Gastrocnemius medialis (tissue), 4 donors: ENCODE data around the gene SRGAP1. TPM values are rescaled to one million over a fixed set of nuclear protein-coding genes. Genes with fewer than 3 reads are reported as not detected.
"Not testable (repeated sequence)": the region's sequence is repeated elsewhere in the genome, so short reads cannot be mapped to it uniquely, and the experiment has no call there.

Experiments
- ATAC-seq, 2 donors: fragments of 150-250 bp; one replicate each; pipeline ENCODE4 v1.9.1; 2016
- DNase-seq, 2 donors: peaks; one replicate each; pipeline ENCODE4 v3.0.0-alpha.2; 2019
- H3K27ac ChIP-seq, 4 donors: fragments of 200-600 bp; sonication (generic); 1 replicate in 1 of 4; 2 replicates in 3 of 4; pipeline ENCODE4 v1.5.1; 2016 to 2018; ENCODE audit warnings: mild to moderate bottlenecking in 2 of 4, moderate library complexity in 1 of 4
- H3K27me3 ChIP-seq, 3 donors: fragments of 200-600 bp; sonication (generic) in 2 of 3; 1 replicate in 1 of 3; 2 replicates in 2 of 3; pipeline versions ENCODE4 v1.5.1 to v1.6.0; 2016 to 2019; ENCODE audit warnings: mild to moderate bottlenecking in 1 of 3, moderate library complexity in 1 of 3
- H3K36me3 ChIP-seq, 2 donors: fragments of 200-600 bp; sonication (generic) in 1 of 2; one replicate each; pipeline ENCODE4 v1.5.1; 2017 to 2018
- H3K4me1 ChIP-seq, 2 donors: fragments of 200-600 bp; sonication (generic) in 1 of 2; one replicate each; pipeline ENCODE4 v1.5.1; 2016 to 2017; ENCODE audit warnings: mild to moderate bottlenecking in 2 of 2
- H3K4me3 ChIP-seq, 4 donors: fragments of 200-600 bp; sonication (generic) in 3 of 4; 1 replicate in 1 of 4; 2 replicates in 3 of 4; pipeline ENCODE4 v1.5.1; 2016 to 2019; ENCODE audit warnings: mild to moderate bottlenecking in 2 of 4
- H3K9me3 ChIP-seq, 3 donors: fragments of 200-600 bp; sonication (generic) in 2 of 3; 1 replicate in 1 of 3; 2 replicates in 2 of 3; pipeline ENCODE4 v1.5.1; 2016 to 2019
- POLR2A ChIP-seq, 2 donors: fragments of 450-650 bp; IDR thresholded peaks; one replicate each; pipeline ENCODE4 v1.6.1; 2017; ENCODE audit warnings: antibody characterized with exemption in 2 of 2, mild to moderate bottlenecking in 2 of 2, moderate library complexity in 2 of 2
- in situ Hi-C, 4 donors: fragments of 200-750 bp; cut with MboI; loops; one replicate each; pipeline versions ENCODE4 v1.15.0 to v1.8.0; 2017; ENCODE audit warnings: low sequenced_read_pairs in 4 of 4
- intact Hi-C: fragments of 100-400 bp; cut with DNase I; formaldehyde crosslinking; loops from one replicate; pipeline ENCODE4 v1.15.1; 2023; ENCODE audit warnings: low total_unique reads
- total RNA-seq, 4 donors: library from RNA; depleted of rRNA; stranded (reverse); fragments of >200 nt; gene quantifications; one replicate each; pipeline versions ENCODE4 v1.1.0 to v1.2.3, GENCODE V29; 2016
- TF ChIP-seq, protein P1 (sequence below), 5 experiments: fragments of 450-650 bp in 3 of 5; fragments of 200-600 bp in 2 of 5; sonication (generic) in 2 of 5; IDR thresholded peaks in 4 of 5; conservative IDR thresholded peaks in 1 of 5; 1 replicate in 4 of 5; 2 replicates in 1 of 5; pipeline ENCODE4 v1.5.1; 2016 to 2019; ENCODE audit warnings: antibody characterized with exemption in 5 of 5, mild to moderate bottlenecking in 3 of 5, moderate library complexity in 3 of 5

Gene SRGAP1
- total RNA-seq, 4 donors from 2014 or later = 0.36 to 0.85 (median 0.66) TPM

DNA sequence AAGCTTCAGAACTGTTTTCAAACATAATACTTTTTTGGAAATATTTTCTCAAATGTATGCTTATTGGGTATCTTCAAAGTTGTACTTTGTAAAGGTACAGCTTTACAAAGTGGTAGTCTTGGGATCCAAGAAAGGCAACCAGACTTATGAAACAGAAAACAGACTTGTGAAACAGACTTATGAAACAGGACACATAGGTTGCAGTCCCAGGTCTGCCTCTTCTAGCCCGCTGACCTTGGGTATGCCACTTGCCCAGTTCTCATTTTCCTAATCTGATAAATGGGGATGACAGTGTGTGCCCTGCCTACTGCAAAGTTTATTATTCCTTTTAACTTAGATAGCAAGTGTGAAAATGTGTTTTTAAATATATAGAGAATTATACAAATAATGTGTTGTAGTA, 263.3 kb downstream of the SRGAP1 start:
- Histone ChIP-seq H3K9me3 (no peaks in the 10 kb centered on the region), H3K27me3 (no peaks in the 10 kb centered on the region), H3K27ac (no peak overlapping the region), H3K4me1 (peaks cover 0 to 8% of the 10 kb centered on the region in 2 donors), H3K36me3 (no peaks in the 10 kb centered on the region), H3K4me3 (no peak overlapping the region)
- ATAC-seq (no peak), DNase-seq (no peak)
- intact Hi-C loops = no loop called here
- in situ Hi-C loops = no loop called here
- TF ChIP-seq POLR2A (IDR thresholded peaks at IDR 0.05) = no peak

DNA sequence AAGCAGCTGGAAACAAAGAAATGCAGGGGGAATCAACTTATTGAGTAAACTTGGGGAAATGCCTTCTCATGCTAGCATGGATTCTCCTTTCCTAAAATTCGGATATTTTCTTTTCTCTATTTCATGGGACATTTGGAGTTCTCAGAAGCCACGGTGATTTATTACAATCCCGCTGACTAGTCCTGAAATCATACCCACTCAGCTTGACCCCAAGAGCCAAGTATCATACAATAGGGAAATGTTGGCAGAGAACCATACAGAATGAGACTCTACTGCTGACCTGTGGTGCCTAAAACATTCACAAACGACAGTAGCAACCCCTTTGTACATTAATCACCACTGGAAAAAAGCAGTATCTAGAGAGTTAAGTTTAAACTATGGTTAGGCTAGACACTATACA, 265.2 kb downstream of the SRGAP1 start:
- intact Hi-C loops (no loop called here), in situ Hi-C loops (no loop called here)
- no peaks in the 10 kb centered on the region for H3K4me1 ChIP-seq
- no peak for TF ChIP-seq POLR2A (IDR thresholded peaks at IDR 0.05)
- TF ChIP-seq, protein P1, sequence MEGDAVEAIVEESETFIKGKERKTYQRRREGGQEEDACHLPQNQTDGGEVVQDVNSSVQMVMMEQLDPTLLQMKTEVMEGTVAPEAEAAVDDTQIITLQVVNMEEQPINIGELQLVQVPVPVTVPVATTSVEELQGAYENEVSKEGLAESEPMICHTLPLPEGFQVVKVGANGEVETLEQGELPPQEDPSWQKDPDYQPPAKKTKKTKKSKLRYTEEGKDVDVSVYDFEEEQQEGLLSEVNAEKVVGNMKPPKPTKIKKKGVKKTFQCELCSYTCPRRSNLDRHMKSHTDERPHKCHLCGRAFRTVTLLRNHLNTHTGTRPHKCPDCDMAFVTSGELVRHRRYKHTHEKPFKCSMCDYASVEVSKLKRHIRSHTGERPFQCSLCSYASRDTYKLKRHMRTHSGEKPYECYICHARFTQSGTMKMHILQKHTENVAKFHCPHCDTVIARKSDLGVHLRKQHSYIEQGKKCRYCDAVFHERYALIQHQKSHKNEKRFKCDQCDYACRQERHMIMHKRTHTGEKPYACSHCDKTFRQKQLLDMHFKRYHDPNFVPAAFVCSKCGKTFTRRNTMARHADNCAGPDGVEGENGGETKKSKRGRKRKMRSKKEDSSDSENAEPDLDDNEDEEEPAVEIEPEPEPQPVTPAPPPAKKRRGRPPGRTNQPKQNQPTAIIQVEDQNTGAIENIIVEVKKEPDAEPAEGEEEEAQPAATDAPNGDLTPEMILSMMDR (IDR thresholded peaks at IDR 0.05 in 4 of 5, conservative IDR thresholded peaks at IDR 0.05 in 1 of 5) = no peak
- H3K4me3 ChIP-seq = no peak overlapping the region
- H3K9me3 ChIP-seq = no peaks in the 10 kb centered on the region
- H3K27ac ChIP-seq = no peak overlapping the region
- H3K27me3 ChIP-seq = no peaks in the 10 kb centered on the region
- ATAC-seq = no peak
- H3K36me3 ChIP-seq = no peaks in the 10 kb centered on the region
- DNase-seq = no peak

DNA sequence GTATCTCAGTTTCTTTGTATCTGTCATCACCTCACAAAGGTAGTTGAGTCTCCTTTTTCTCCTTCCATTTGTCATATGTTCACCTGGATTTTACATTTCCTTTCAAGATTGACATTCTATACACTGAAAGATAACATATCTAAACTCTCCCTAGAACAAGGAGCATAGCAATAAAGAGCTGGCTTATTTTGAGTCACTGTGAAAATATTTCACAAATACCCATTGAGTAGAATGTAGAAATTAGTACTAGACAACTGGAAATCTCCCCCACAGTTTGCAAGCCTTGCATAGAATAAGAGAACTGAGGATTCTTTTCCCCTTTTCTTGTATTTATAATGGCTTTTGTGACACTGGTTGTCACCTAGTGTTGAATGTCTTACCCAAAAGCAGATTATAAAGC, 266.4 kb downstream of the SRGAP1 start:
- in situ Hi-C loops (no loop called here), intact Hi-C loops (no loop called here)
- Histone ChIP-seq H3K4me3 (no peak overlapping the region), H3K9me3 (no peaks in the 10 kb centered on the region), H3K36me3 (no peaks in the 10 kb centered on the region), H3K4me1 (no peaks in the 10 kb centered on the region), H3K27ac (no peak overlapping the region), H3K27me3 (no peaks in the 10 kb centered on the region)
- TF ChIP-seq, protein P1 (IDR thresholded peaks at IDR 0.05 in 4 of 5, conservative IDR thresholded peaks at IDR 0.05 in 1 of 5) = no peak
- TF ChIP-seq POLR2A (IDR thresholded peaks at IDR 0.05) = no peak
- DNase-seq (no peak), ATAC-seq (no peak)

DNA sequence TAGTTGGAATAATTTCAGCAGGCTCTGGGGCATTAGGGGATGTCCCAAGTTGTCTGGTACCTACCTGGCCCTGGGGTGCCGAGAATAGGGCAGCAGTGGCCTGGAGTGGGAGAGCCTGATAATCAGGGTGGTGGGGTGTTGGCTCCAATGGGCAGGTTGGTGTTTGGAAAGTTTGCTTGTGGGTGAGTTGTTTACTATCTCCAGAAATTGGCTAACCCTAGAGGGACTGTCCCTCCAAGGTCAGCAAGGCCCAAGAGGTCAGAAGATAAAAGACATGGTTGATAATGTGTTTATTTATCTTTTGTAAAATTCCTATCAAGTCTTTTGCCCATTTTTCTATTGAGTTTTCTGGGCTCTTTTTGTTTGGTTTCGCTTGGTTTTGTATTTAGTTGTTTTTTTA, 272.5 kb downstream of the SRGAP1 start:
- H3K4me1 ChIP-seq = no peaks in the 10 kb centered on the region
- H3K27me3 ChIP-seq = no peaks in the 10 kb centered on the region
- no peaks in the 10 kb centered on the region for H3K9me3 ChIP-seq
- intact Hi-C loops = no loop called here
- DNase-seq = no peak
- no peaks in the 10 kb centered on the region for H3K36me3 ChIP-seq
- TF ChIP-seq POLR2A (IDR thresholded peaks at IDR 0.05) = no peak
- TF ChIP-seq, protein P1 (IDR thresholded peaks at IDR 0.05 in 4 of 5, conservative IDR thresholded peaks at IDR 0.05 in 1 of 5) = no peak
- no peak overlapping the region for H3K27ac ChIP-seq
- no peak overlapping the region for H3K4me3 ChIP-seq
- in situ Hi-C loops = no loop called here
- ATAC-seq = no peak

DNA sequence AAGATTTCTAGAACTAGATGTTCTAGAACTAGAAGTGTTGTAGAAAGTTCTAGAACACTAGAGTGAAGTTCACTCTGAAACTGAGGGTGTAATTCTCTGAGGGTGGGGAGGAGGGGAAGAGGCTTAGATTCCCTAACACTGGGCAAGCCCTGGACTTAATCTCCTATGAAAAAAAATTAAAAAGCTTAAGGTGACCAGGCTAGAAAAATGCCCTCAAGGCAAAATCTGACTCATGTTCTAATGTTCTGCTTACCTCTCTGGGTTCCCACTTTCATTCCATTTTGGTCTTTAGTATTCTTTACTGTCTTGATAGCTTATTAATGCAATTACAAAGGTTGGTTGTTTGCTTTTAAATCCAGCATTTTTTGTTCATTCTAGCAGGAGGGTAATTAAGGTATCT, 276.1 kb downstream of the SRGAP1 start:
- no peak overlapping the region for H3K4me3 ChIP-seq
- no peaks in the 10 kb centered on the region for H3K9me3 ChIP-seq
- H3K4me1 ChIP-seq = no peaks in the 10 kb centered on the region
- intact Hi-C loops (no loop called here), in situ Hi-C loops (no loop called here)
- no peak overlapping the region for H3K27ac ChIP-seq
- TF ChIP-seq POLR2A (IDR thresholded peaks at IDR 0.05) = no peak
- TF ChIP-seq, protein P1 (IDR thresholded peaks at IDR 0.05 in 4 of 5, conservative IDR thresholded peaks at IDR 0.05 in 1 of 5) = no peak
- H3K36me3 ChIP-seq = no peaks in the 10 kb centered on the region
- no peaks in the 10 kb centered on the region for H3K27me3 ChIP-seq
- DNase-seq (no peak), ATAC-seq (no peak)

DNA sequence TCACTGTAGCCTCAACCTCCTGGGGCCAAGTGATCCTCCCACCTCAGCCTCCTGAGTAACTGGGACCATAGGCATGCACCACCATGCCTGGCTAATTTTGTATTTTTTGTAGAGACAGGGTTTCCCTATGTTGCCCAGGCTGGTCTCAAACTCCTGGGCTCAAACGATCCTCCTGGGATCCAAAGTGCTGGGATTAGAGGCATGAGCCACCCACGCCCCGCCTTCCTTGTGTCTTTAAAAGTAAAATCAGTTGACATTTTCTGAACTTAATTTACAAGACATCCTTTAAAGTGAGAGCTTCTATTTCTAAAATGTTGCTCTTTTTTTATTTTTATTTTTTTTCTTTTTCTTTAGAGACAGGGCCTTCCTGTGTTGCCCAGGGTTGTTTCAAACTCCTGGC, 276.6 kb downstream of the SRGAP1 start:
- H3K4me3 ChIP-seq, in situ Hi-C loops, H3K4me1 ChIP-seq, intact Hi-C loops, DNase-seq, H3K27ac ChIP-seq, H3K9me3 ChIP-seq, H3K36me3 ChIP-seq, ATAC-seq, H3K27me3 ChIP-seq: not testable (repeated sequence)
